C4-2B (cell line): ENCODE results near the gene PDE4DIP.
"Not testable (repeated sequence)": the region's sequence is repeated elsewhere in the genome, so short reads cannot be mapped to it uniquely, and the experiment has no call there.

Experiments used
- ZFX ChIP-seq: fragments of 450-650 bp; IDR thresholded peaks from 2 replicates; pipeline ENCODE4 v1.6.1; 2017
- TF ChIP-seq, protein P1 (sequence below): fragments of 450-650 bp; conservative IDR thresholded peaks from 2 replicates; pipeline ENCODE4 v1.5.1; 2017; ENCODE audit warnings: mild to moderate bottlenecking

DNA sequence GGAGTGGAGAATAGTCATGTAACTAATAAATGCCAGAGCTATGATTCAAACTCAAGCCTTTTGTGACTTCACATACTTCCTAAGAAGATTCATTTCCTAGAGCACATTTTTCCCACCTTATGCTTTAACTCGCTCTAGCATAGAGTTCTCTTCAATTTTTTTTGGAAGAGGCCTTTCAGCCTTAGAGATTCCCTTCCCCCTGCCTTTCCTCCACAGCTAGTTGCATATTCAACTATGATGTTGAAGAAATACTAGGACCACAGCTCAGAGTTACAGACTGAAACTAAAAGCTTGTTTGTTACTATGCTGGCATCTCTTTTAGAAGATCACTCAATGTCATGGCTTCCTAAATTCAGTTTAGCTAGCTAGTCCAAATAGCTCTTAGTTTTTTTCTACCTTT lies 131.2 kb downstream of the PDE4DIP start:
- TF ChIP-seq, protein P1, sequence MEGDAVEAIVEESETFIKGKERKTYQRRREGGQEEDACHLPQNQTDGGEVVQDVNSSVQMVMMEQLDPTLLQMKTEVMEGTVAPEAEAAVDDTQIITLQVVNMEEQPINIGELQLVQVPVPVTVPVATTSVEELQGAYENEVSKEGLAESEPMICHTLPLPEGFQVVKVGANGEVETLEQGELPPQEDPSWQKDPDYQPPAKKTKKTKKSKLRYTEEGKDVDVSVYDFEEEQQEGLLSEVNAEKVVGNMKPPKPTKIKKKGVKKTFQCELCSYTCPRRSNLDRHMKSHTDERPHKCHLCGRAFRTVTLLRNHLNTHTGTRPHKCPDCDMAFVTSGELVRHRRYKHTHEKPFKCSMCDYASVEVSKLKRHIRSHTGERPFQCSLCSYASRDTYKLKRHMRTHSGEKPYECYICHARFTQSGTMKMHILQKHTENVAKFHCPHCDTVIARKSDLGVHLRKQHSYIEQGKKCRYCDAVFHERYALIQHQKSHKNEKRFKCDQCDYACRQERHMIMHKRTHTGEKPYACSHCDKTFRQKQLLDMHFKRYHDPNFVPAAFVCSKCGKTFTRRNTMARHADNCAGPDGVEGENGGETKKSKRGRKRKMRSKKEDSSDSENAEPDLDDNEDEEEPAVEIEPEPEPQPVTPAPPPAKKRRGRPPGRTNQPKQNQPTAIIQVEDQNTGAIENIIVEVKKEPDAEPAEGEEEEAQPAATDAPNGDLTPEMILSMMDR = not testable (repeated sequence)
- TF ChIP-seq ZFX = not testable (repeated sequence)
